ENCODE measurements around the gene NUTM2E.
"Not testable (repeated sequence)": the region's sequence is repeated elsewhere in the genome, so short reads cannot be mapped to it uniquely, and the experiment has no call there.

The NUTM2E gene

GRCh38 chr10:79826496-79827215, at the start of gene NUTM2E:
TSS of gene NUTM2E (plus strand) at chr10:79826739. CDS start at chr10:79841741, 15,002 bp downstream.
- FAIRE-seq: not testable (repeated sequence)
- DNase-seq (ENCODE audit: insufficient read length, low spot score): peak; percentile 7

GRCh38 chr10:79777997-79778396, 48.5 kb upstream of the NUTM2E start:
- not testable (repeated sequence) for FAIRE-seq

DNA sequence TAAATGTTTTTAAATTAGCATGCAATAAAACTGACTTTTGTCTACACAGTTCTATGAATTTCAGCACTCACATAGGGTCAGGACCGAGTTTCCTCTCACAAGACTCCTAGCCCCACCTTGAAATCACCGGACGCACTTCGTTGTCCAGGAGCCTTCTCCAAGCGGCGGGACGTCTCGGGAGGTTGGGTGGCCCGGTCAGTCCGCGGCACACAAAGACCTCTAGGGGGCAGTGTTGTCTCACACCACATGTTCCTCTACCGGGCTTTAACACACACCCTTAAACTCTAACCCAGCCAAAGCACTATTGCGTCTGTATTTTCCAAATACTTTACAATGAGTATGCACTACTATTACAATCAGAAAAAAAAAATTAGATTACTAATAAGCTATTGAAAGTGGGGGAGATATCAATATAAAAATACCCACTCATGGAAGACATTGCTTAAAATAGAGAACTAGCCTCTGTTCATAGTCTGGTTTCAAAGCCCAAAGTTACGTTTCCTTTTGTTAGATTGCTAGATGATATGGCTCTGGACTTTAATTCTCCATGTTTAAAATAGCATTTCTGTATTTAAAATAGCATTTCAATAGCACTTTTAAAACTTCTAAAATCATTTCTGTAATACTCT, 47.1 kb upstream of the NUTM2E start:
- TF ChIP-seq, protein P1, sequence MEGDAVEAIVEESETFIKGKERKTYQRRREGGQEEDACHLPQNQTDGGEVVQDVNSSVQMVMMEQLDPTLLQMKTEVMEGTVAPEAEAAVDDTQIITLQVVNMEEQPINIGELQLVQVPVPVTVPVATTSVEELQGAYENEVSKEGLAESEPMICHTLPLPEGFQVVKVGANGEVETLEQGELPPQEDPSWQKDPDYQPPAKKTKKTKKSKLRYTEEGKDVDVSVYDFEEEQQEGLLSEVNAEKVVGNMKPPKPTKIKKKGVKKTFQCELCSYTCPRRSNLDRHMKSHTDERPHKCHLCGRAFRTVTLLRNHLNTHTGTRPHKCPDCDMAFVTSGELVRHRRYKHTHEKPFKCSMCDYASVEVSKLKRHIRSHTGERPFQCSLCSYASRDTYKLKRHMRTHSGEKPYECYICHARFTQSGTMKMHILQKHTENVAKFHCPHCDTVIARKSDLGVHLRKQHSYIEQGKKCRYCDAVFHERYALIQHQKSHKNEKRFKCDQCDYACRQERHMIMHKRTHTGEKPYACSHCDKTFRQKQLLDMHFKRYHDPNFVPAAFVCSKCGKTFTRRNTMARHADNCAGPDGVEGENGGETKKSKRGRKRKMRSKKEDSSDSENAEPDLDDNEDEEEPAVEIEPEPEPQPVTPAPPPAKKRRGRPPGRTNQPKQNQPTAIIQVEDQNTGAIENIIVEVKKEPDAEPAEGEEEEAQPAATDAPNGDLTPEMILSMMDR (IDR thresholded peaks at IDR 0.05; ENCODE audit: insufficient read depth, missing control alignments): peak; percentile 9
- not testable (repeated sequence) for FAIRE-seq; DNase-seq (ENCODE audit: insufficient read length, low spot score)

More at GRCh38 chr10:79777997-79778396, 48.5 kb upstream of the NUTM2E start:
- not testable (repeated sequence) for DNase-seq (ENCODE audit: insufficient read length, low spot score)

DNA sequence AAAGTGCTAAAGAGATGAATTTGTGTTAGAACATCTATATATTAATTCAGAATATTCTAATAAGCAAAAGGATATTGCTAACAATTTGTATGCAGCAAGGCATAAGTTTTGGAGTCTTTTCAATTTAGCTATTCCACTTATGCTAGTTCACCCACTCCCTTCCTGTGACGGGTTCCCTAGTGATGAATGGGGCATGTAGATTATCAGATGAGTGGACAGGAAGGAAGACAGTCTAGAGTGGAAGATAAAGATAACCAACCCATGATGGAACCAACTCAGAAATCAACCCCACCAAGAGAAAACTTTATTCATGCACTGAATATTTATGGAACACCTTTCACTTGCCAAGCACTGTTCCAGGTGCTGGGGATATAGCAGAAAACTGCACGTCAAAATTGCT, 46.5 kb upstream of the NUTM2E start:
- FAIRE-seq; DNase-seq (ENCODE audit: insufficient read length, low spot score): not testable (repeated sequence)

- DNase-seq (ENCODE audit: insufficient read length, low spot score); FAIRE-seq: not testable (repeated sequence)
Measured at GRCh38 chr10:79781584-79781983, 45.0 kb upstream of the NUTM2E start.

GRCh38 chr10:79787455-79787952, 39.0 kb upstream of the NUTM2E start:
- not testable (repeated sequence) for FAIRE-seq; DNase-seq (ENCODE audit: insufficient read length, low spot score)

DNA sequence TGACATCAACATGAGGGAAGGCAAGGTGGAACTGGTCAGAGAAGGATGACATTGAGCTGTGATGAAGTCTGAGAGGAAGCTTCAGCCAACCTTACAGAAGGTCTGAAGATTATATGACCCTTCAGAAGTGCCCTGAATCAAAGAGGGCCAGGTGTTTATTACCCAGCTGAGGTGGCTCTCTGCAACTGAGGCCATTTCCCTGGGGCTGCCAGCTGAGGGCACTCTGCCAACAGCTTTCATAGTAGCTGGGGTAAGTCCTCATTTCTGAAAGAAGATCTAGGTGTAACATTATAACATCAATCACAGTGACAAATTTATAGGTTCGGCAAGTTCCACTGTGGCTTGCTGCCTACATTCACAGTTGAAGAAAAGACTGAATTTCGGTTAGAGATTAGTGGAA, 37.2 kb upstream of the NUTM2E start:
- not testable (repeated sequence) for FAIRE-seq; DNase-seq (ENCODE audit: insufficient read length, low spot score)

- not testable (repeated sequence) for FAIRE-seq; DNase-seq (ENCODE audit: insufficient read length, low spot score)
Measured at GRCh38 chr10:79791906-79792517, 34.5 kb upstream of the NUTM2E start.

- DNase-seq (ENCODE audit: insufficient read length, low spot score); FAIRE-seq: not testable (repeated sequence)
Measured at GRCh38 chr10:79799337-79799736, 27.2 kb upstream of the NUTM2E start.

DNA sequence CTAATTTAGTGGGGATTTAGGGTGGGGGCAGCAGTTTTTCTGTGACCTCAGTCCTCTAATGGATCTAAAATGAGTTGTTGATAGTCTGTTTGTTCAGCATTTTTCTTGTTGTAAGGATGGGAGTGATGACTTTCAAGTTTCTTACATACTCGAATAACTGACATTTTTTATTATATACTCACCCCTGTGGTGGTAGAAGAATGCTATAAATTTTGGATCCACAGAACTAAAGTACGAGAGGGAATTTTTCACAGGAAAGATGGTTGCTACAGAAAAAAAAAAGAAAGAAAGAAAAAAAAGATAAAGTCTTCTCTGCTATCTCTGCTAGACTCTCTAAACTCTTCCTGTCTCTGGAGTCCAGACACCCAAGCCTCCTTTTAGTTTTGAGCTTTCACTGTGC, 20.7 kb upstream of the NUTM2E start:
- FAIRE-seq; DNase-seq (ENCODE audit: insufficient read length, low spot score): not testable (repeated sequence)

DNA sequence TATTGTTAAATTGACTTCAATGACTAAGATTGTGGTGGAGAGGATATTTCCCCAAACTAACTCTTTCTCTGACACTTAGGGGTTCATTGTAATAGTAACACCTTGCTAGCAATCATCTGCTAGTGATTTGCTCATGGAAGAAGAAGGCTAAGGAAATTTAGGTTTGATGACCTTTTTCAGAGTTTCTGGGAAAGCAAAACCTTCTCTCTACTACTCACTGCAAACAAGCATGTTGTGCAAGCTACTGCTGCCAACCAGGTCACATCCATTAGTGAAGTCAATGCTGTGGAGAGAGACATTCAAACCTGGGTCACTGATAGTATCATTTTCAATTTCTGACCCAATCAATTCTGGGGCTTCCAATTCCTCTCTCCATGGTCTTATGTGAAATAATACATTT, 14.6 kb upstream of the NUTM2E start:
- not testable (repeated sequence) for FAIRE-seq; DNase-seq (ENCODE audit: insufficient read length, low spot score)

- FAIRE-seq; DNase-seq (ENCODE audit: insufficient read length, low spot score): not testable (repeated sequence)
Measured at GRCh38 chr10:79816290-79816689, 10.2 kb upstream of the NUTM2E start.

- not testable (repeated sequence) for DNase-seq (ENCODE audit: insufficient read length, low spot score); FAIRE-seq
Measured at GRCh38 chr10:79823387-79823786, 3.2 kb upstream of the NUTM2E start.

GRCh38 chr10:79825587-79826011, 940 bp upstream of the NUTM2E start:
- FAIRE-seq; DNase-seq (ENCODE audit: insufficient read length, low spot score): not testable (repeated sequence)

- DNase-seq (ENCODE audit: insufficient read length, low spot score); FAIRE-seq: not testable (repeated sequence)
Measured at GRCh38 chr10:79826131-79826495, 426 bp upstream of the NUTM2E start.

DNA sequence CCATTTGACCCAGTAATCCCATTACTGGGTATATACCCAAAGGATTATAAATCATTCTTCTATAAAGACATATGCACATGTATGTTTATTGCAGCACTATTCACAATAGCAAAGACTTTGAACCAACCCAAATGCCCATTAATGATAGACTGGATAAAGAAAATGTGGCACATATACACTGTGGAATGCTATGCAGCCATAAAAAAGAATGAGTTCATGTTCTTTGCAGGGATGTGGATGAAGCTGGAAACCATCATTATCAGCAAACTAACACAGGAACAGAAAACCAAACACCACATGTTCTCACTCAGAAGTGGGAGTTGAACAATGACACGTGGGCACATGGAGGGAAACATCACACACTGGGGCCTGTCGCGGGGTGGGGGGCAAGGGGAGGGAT, 7.3 kb downstream of the NUTM2E start:
- not testable (repeated sequence) for DNase-seq (ENCODE audit: insufficient read length, low spot score); FAIRE-seq

DNA sequence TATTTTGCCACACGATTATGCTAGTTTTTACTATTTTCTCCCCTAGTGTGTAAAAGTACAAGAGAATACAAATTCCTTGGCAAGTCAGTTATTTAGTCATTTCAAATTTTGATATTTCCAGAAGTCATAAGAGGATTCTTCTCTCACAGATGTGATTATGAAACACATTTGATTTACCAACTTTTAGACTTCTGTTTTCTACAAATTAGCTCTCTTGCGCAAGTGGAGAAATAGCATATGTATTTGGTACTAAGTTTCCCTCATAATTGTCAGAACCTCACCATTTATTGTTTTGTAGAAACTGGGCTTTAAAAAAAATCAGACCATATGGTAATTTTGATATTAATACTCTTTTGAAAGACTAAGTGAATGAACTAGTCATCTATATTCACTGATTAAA, 9.4 kb downstream of the NUTM2E start:
- DNase-seq (ENCODE audit: insufficient read length, low spot score); FAIRE-seq: not testable (repeated sequence)

- FAIRE-seq; DNase-seq (ENCODE audit: insufficient read length, low spot score): not testable (repeated sequence)
Measured at GRCh38 chr10:79836891-79837290, 10.4 kb downstream of the NUTM2E start.

- DNase-seq (ENCODE audit: insufficient read length, low spot score); FAIRE-seq: not testable (repeated sequence)
Measured at GRCh38 chr10:79838441-79838840, 11.9 kb downstream of the NUTM2E start.

Measured in D721Med (cell line).